Stimulated activated CD4-positive, alpha-beta T cell treated with anti-CD3 and anti-CD28 coated beads, Interleukin-1b, Interleukin-23, amount 100 ng/mL, for 1 hour (primary cell): ENCODE data around the gene PAQR4.
A peak's percentile ranks its signal among the peaks of the same experiment; 100 is the strongest.

ENCODE experiments used
- DNase-seq, 2 donors: peaks; one replicate each; pipeline ENCODE4 v3.0.0-alpha.2; 2020; ENCODE audit warnings: low read depth in 2 of 2

Gene PAQR4

GRCh38 chr16:2980227-2981176 lies 11.4 kb downstream of the PAQR4 start, which contains the start of gene PKMYT1:
PKMYT1 (minus strand) TSS chr16:2980446; CDS start chr16:2979657, 789 bp downstream.
- DNase-seq, result peak; percentile 90 to 92

- DNase-seq, result no peak
These were observed 12.2 kb downstream of the PAQR4 start for GRCh38 chr16:2981177-2981898.

GRCh38 chr16:2981899-2982250 lies 12.7 kb downstream of the PAQR4 start:
- no peak for DNase-seq

GRCh38 chr16:2982402-2982801 lies 13.3 kb downstream of the PAQR4 start:
- DNase-seq, result no peak

GRCh38 chr16:2983706-2984136 lies 14.6 kb downstream of the PAQR4 start:
- peak in 1 of 2 donors; percentile 53 for DNase-seq

GRCh38 chr16:2985462-2985861 lies 16.3 kb downstream of the PAQR4 start:
- DNase-seq, result no peak

GRCh38 chr16:2985893-2986355 lies 16.8 kb downstream of the PAQR4 start:
- DNase-seq, result no peak

GRCh38 chr16:2986623-2987188 lies 17.6 kb downstream of the PAQR4 start:
- no peak for DNase-seq

- DNase-seq, result no peak
These were observed 18.1 kb downstream of the PAQR4 start for GRCh38 chr16:2987286-2987685.

- no peak for DNase-seq
These were observed 18.7 kb downstream of the PAQR4 start for GRCh38 chr16:2987833-2988232.

GRCh38 chr16:2988590-2989099 lies 19.5 kb downstream of the PAQR4 start:
- no peak for DNase-seq

GRCh38 chr16:2990891-2991290 lies 21.7 kb downstream of the PAQR4 start:
- no peak for DNase-seq

- DNase-seq, result no peak
These were observed 22.6 kb downstream of the PAQR4 start for GRCh38 chr16:2991566-2992261.

GRCh38 chr16:2992383-2993081 lies 23.4 kb downstream of the PAQR4 start:
- DNase-seq, result no peak

GRCh38 chr16:2996298-2996697 lies 27.1 kb downstream of the PAQR4 start:
- no peak for DNase-seq

GRCh38 chr16:2999929-3000328 lies 30.8 kb downstream of the PAQR4 start:
- DNase-seq, result no peak

GRCh38 chr16:3000540-3000939 lies 31.4 kb downstream of the PAQR4 start:
- DNase-seq, result no peak

GRCh38 chr16:3001316-3001715 lies 32.2 kb downstream of the PAQR4 start:
- no peak for DNase-seq

- DNase-seq, result peak; percentile 85 to 93
These were observed 34.6 kb downstream of the PAQR4 start for GRCh38 chr16:3003582-3004270.

- DNase-seq, result no peak
These were observed 35.2 kb downstream of the PAQR4 start for GRCh38 chr16:3004319-3004718.
